GM18517 (cell line): Measurements from ENCODE around the gene ZBTB16.

Experiments used
- ATAC-seq: cut with Tn5 transposase; IDR thresholded peaks from one replicate; pipeline ENCODE4 v1.9.1; 2021; ENCODE audit warnings: mild to moderate bottlenecking, moderate library complexity; ENCODE audit not compliant: unreplicated experiment

ZBTB16 gene

GRCh38 chr11:114059278-114059983 is at the start of gene ZBTB16:
Gene ZBTB16 (plus strand): TSS chr11:114059711. CDS start chr11:114063301, 3,590 bp downstream.
- ATAC-seq: no peak

- no peak for ATAC-seq
Measured at GRCh38 chr11:114010931-114011330, 48.6 kb upstream of the ZBTB16 start.

- ATAC-seq: no peak
Measured at GRCh38 chr11:114011443-114011842, 48.1 kb upstream of the ZBTB16 start.

GRCh38 chr11:114015117-114015516 is 44.4 kb upstream of the ZBTB16 start:
- ATAC-seq: no peak

- no peak for ATAC-seq
Measured at GRCh38 chr11:114016986-114017385, 42.5 kb upstream of the ZBTB16 start.

- ATAC-seq: no peak
Measured at GRCh38 chr11:114017723-114018122, 41.8 kb upstream of the ZBTB16 start.

- ATAC-seq: no peak
Measured at GRCh38 chr11:114019046-114019445, 40.5 kb upstream of the ZBTB16 start.

GRCh38 chr11:114019574-114019973 is 39.9 kb upstream of the ZBTB16 start:
- no peak for ATAC-seq

- no peak for ATAC-seq
Measured at GRCh38 chr11:114025329-114025907, 34.1 kb upstream of the ZBTB16 start.

- ATAC-seq: no peak
Measured at GRCh38 chr11:114026355-114026754, 33.2 kb upstream of the ZBTB16 start.

- ATAC-seq: no peak
Measured at GRCh38 chr11:114027391-114027790, 32.1 kb upstream of the ZBTB16 start.

- no peak for ATAC-seq
Measured at GRCh38 chr11:114027926-114028325, 31.6 kb upstream of the ZBTB16 start.

GRCh38 chr11:114031246-114031966 is 28.1 kb upstream of the ZBTB16 start:
- ATAC-seq: no peak

GRCh38 chr11:114031967-114032320 is 27.6 kb upstream of the ZBTB16 start:
- ATAC-seq: no peak

- ATAC-seq: no peak
Measured at GRCh38 chr11:114033066-114033465, 26.4 kb upstream of the ZBTB16 start.

GRCh38 chr11:114033572-114033971 is 25.9 kb upstream of the ZBTB16 start:
- no peak for ATAC-seq

GRCh38 chr11:114034956-114035355 is 24.6 kb upstream of the ZBTB16 start:
- no peak for ATAC-seq

- no peak for ATAC-seq
Measured at GRCh38 chr11:114036147-114036811, 23.2 kb upstream of the ZBTB16 start.

- ATAC-seq: no peak
Measured at GRCh38 chr11:114036958-114037357, 22.6 kb upstream of the ZBTB16 start.

GRCh38 chr11:114039551-114039950 is 20.0 kb upstream of the ZBTB16 start:
- ATAC-seq: no peak

- no peak for ATAC-seq
Measured at GRCh38 chr11:114040706-114041211, 18.8 kb upstream of the ZBTB16 start.
